Measurements from ENCODE around the gene CRBN. TPM values are rescaled to one million over a fixed set of nuclear protein-coding genes. Genes with fewer than 3 reads are reported as not detected.

The CRBN gene
- total RNA-seq, 1 experiment from 2014 or later, result 34.9 TPM

- Histone ChIP-seq H3K79me2 (ENCODE audit: low read depth) (peaks cover 10% of the 10 kb centered on the region), H3K4me1 (replicated peaks; ENCODE audit: insufficient read depth) (no peaks in the 10 kb centered on the region; the same call in 1 of the 2 replicates), H3K9me3 (ENCODE audit: insufficient read depth, low read depth) (no peaks in the 10 kb centered on the region), H3K27ac (peak within 1 kb of the TSS; percentile 57), H3K9me2 (ENCODE audit: insufficient read depth) (no peaks in the 10 kb centered on the region), H3F3A (ENCODE audit: insufficient read depth, low read depth) (no peaks in the 10 kb centered on the region), H3K4me2 (peak within 1 kb of the TSS; percentile 83), H3K4me3 (peak within 1 kb of the TSS; percentile 75), H3K36me3 (ENCODE audit: low read depth) (no peaks in the 10 kb centered on the region), H3K27me3 (ENCODE audit: insufficient read depth, low read depth) (no peaks in the 10 kb centered on the region), H2AFZ (peak within 1 kb of the TSS; percentile 96), H4K20me1 (ENCODE audit: insufficient read depth) (no peaks in the 10 kb centered on the region)
- TF ChIP-seq CTCF (conservative IDR thresholded peaks at IDR 0.05) (no peak), EZH2 (IDR thresholded peaks at IDR 0.05; ENCODE audit: low read depth) (no peak)
- BruUV-seq (replicated peaks), result no TSS peak
- ChIA-PET POLR2A (ENCODE audit: unreplicated experiment) (no interaction called here), CTCF (interaction anchor here (0.7 kb wide), 1 partner anchor 184 kb away, joined by 3 read pairs; no protein-coding TSS in a partner anchor)
- peak; percentile 68 to 93 for DNase-seq
- intact Hi-C loops (cut with micrococcal nuclease; ENCODE audit: unreplicated experiment), result no loop called here
Measured at GRCh38 chr3:3126477-3127431, 52.7 kb downstream of the CRBN start, which contains the start of gene TRNT1. Gene TRNT1, plus strand, starts transcription at chr3:3126940. Its CDS starts 2,101 bp downstream, at chr3:3129041.

- H3K4me1 ChIP-seq (replicated peaks; ENCODE audit: insufficient read depth), result no peaks in the 10 kb centered on the region; the same call in 1 of the 2 replicates
- peak overlapping the region; percentile 79 for H3K4me2 ChIP-seq
- TF ChIP-seq CTCF (conservative IDR thresholded peaks at IDR 0.05), result no peak
- no peak for TF ChIP-seq EZH2 (IDR thresholded peaks at IDR 0.05; ENCODE audit: low read depth)
- H3K9me3 ChIP-seq (ENCODE audit: insufficient read depth, low read depth), result no peaks in the 10 kb centered on the region
- H3K9me2 ChIP-seq (ENCODE audit: insufficient read depth), result no peaks in the 10 kb centered on the region
- DNase-seq, result no peak
- CTCF ChIA-PET, result no interaction called here
- no peaks in the 10 kb centered on the region for H3K36me3 ChIP-seq (ENCODE audit: low read depth)
- H3K79me2 ChIP-seq (ENCODE audit: low read depth), result peaks cover 10% of the 10 kb centered on the region
- POLR2A ChIA-PET (ENCODE audit: unreplicated experiment), result no interaction called here
- peak overlapping the region; percentile 22; the same call in 1 of the 2 replicates for H3K27ac ChIP-seq
- no peaks in the 10 kb centered on the region for H3F3A ChIP-seq (ENCODE audit: insufficient read depth, low read depth)
- TSS peak; percentile 94 for BruUV-seq (replicated peaks)
- intact Hi-C loops (cut with micrococcal nuclease; ENCODE audit: unreplicated experiment), result no loop called here
- peak overlapping the region; percentile 96 for H2AFZ ChIP-seq
- H4K20me1 ChIP-seq (ENCODE audit: insufficient read depth), result no peaks in the 10 kb centered on the region
- H3K27me3 ChIP-seq (ENCODE audit: insufficient read depth, low read depth), result no peaks in the 10 kb centered on the region
- peak overlapping the region; percentile 75 for H3K4me3 ChIP-seq
Measured at GRCh38 chr3:3125977-3126376, 53.5 kb downstream of the CRBN start.

DNA sequence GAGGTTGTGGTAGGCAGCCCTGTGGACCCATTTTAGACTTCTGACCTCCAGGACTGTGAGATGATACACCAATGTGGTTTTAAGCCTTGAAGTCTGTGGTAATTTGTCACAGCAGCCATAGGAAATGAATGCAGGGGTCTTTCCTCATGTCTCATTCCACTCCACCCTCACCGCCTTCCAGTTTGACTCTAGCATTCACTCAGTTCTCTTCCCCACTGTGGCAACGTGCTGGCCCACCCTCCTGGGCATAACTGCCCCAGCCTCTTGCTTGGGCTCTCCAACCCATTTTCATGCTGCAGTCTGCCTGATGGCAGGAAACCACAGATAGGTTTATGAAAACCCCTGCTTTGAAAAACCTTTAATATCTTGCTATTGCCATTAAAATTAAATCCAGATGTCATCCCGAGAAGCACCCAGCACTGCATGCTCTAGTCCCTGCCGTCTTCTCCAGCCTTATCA lies 60.1 kb downstream of the CRBN start:
- Histone ChIP-seq H3K4me3 (no peak overlapping the region), H3K27ac (no peak overlapping the region), H3K9me3 (ENCODE audit: insufficient read depth, low read depth) (no peaks in the 10 kb centered on the region), H3K4me1 (replicated peaks; ENCODE audit: insufficient read depth) (no peaks in the 10 kb centered on the region), H2AFZ (no peak overlapping the region), H3F3A (ENCODE audit: insufficient read depth, low read depth) (no peaks in the 10 kb centered on the region), H3K79me2 (ENCODE audit: low read depth) (no peaks in the 10 kb centered on the region), H3K36me3 (ENCODE audit: low read depth) (no peaks in the 10 kb centered on the region), H4K20me1 (ENCODE audit: insufficient read depth) (no peaks in the 10 kb centered on the region), H3K9me2 (ENCODE audit: insufficient read depth) (no peaks in the 10 kb centered on the region), H3K4me2 (no peak overlapping the region), H3K27me3 (ENCODE audit: insufficient read depth, low read depth) (peaks cover 3% of the 10 kb centered on the region; the same call in 1 of the 2 replicates)
- intact Hi-C loops (cut with micrococcal nuclease; ENCODE audit: unreplicated experiment), result no loop called here
- no peak for DNase-seq
- TF ChIP-seq CTCF (conservative IDR thresholded peaks at IDR 0.05) (no peak), EZH2 (IDR thresholded peaks at IDR 0.05; ENCODE audit: low read depth) (no peak)
- BruUV-seq (replicated peaks), result no TSS peak
- ChIA-PET CTCF (no interaction called here), POLR2A (ENCODE audit: unreplicated experiment) (no interaction called here)
